Measurements from ENCODE around the gene RDH14. TPM values are rescaled to one million over a fixed set of nuclear protein-coding genes. Genes with fewer than 3 reads are reported as not detected.

RDH14 gene
- total RNA-seq, 1 donor from 2014 or later: 33.5 TPM

DNA sequence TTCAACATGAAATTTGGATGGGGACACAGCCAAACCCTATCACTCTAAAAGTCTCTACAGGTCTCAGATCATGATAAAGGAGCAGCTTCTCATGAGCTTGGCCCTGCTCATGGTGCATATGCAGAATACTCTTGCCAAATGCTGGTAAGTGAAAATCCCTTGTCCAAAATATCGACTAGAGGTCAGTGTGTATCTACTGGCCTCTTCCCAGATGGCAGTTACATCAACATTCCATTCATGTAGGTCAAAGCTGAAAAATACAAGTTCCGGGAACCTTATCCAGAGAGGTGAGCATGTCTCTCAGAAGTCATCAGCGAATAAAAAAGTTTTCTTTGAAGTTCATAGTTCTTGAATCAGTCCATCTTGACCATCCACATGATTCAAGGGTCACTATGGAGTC, 36.5 kb upstream of the RDH14 start:
- Histone ChIP-seq H3K4me2 (no peak overlapping the region), H3K27me3 (no peaks in the 10 kb centered on the region), H3K27ac (no peak overlapping the region), H4K20me1 (ENCODE audit: low read depth) (no peaks in the 10 kb centered on the region), H3K9ac (no peak overlapping the region), H3K4me1 (no peaks in the 10 kb centered on the region), H3K79me2 (ENCODE audit: low read depth) (no peaks in the 10 kb centered on the region), H3K9me3 (ENCODE audit: low read depth) (no peaks in the 10 kb centered on the region), H3K4me3 (no peak overlapping the region), H3K36me3 (no peaks in the 10 kb centered on the region), H3F3A (ENCODE audit: low read depth) (no peaks in the 10 kb centered on the region), H2AFZ (replicated peaks) (no peak overlapping the region)
- Mint-ChIP-seq H3K9me3 (no peaks in the 10 kb centered on the region), H3K27ac (no peak overlapping the region), H3K27me3 (ENCODE audit: insufficient read depth, low read depth) (no peaks in the 10 kb centered on the region), H3K4me3 (no peak overlapping the region), H3K36me3 (no peaks in the 10 kb centered on the region), H3K4me1 (no peaks in the 10 kb centered on the region)
- no peak for DNase-seq (ENCODE audit: low spot score)
- TF ChIP-seq, protein P1, sequence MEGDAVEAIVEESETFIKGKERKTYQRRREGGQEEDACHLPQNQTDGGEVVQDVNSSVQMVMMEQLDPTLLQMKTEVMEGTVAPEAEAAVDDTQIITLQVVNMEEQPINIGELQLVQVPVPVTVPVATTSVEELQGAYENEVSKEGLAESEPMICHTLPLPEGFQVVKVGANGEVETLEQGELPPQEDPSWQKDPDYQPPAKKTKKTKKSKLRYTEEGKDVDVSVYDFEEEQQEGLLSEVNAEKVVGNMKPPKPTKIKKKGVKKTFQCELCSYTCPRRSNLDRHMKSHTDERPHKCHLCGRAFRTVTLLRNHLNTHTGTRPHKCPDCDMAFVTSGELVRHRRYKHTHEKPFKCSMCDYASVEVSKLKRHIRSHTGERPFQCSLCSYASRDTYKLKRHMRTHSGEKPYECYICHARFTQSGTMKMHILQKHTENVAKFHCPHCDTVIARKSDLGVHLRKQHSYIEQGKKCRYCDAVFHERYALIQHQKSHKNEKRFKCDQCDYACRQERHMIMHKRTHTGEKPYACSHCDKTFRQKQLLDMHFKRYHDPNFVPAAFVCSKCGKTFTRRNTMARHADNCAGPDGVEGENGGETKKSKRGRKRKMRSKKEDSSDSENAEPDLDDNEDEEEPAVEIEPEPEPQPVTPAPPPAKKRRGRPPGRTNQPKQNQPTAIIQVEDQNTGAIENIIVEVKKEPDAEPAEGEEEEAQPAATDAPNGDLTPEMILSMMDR (IDR thresholded peaks at IDR 0.05): no peak
- TF ChIP-seq EZH2 (IDR thresholded peaks at IDR 0.05) (no peak), EZH2phosphoT487 (IDR thresholded peaks at IDR 0.05) (no peak)

DNA sequence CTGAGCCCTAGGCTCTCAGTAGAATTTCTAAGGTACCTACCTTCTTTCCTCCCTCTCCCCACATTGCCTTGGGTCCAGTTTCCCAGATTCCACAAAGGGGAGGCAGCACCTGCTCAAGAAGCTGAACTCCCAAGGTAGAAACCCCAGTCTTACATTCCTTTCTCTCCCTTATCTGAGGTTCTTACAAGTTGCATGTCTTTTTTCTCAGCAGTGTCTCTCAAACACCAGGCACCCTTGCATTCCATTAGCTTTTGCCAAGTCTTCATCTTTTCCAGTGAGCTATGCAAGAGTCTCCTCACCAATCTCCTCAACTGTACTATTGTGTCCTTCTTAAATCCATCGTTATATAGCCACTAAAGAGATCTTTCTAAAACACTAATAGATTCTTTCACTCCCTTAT, 33.0 kb upstream of the RDH14 start:
- Histone ChIP-seq H3F3A (ENCODE audit: low read depth) (no peaks in the 10 kb centered on the region), H3K4me3 (no peak overlapping the region), H3K27ac (no peak overlapping the region), H2AFZ (replicated peaks) (no peak overlapping the region), H3K9me3 (ENCODE audit: low read depth) (no peaks in the 10 kb centered on the region), H3K27me3 (no peaks in the 10 kb centered on the region), H3K36me3 (no peaks in the 10 kb centered on the region), H4K20me1 (ENCODE audit: low read depth) (no peaks in the 10 kb centered on the region), H3K79me2 (ENCODE audit: low read depth) (no peaks in the 10 kb centered on the region), H3K9ac (no peak overlapping the region), H3K4me2 (no peak overlapping the region), H3K4me1 (no peaks in the 10 kb centered on the region)
- no peak overlapping the region for H3K4me3 Mint-ChIP-seq
- H3K36me3 Mint-ChIP-seq: no peaks in the 10 kb centered on the region
- no peak overlapping the region for H3K27ac Mint-ChIP-seq
- no peaks in the 10 kb centered on the region for H3K9me3 Mint-ChIP-seq
- TF ChIP-seq, protein P1 (IDR thresholded peaks at IDR 0.05): no peak
- no peak for TF ChIP-seq EZH2 (IDR thresholded peaks at IDR 0.05)
- no peak for TF ChIP-seq EZH2phosphoT487 (IDR thresholded peaks at IDR 0.05)
- no peak for DNase-seq (ENCODE audit: low spot score)
- H3K4me1 Mint-ChIP-seq: no peaks in the 10 kb centered on the region
- no peaks in the 10 kb centered on the region for H3K27me3 Mint-ChIP-seq (ENCODE audit: insufficient read depth, low read depth)

DNA sequence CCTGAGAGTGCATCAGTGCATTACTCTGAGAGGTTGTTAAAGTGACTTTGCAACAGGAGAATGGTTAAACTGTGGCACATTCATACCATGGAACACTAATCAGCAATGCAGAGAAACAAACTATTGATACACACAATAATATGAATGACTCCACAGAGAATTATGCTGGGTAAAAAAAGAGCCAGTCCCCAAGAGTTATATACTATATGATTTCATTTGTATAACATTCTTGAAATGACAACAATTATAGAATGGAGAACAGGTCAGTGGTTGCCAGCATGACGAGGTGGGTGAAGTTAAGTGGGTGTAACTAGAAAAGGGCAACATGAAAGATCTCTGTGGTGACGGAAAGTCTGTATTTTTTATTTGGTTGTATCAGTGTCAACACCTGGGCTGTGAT, 31.9 kb upstream of the RDH14 start:
- no peak overlapping the region for H3K4me3 ChIP-seq

More for the DNA sequence above, 31.9 kb upstream of the RDH14 start:
- Histone ChIP-seq H2AFZ (replicated peaks) (no peak overlapping the region), H3K27me3 (no peaks in the 10 kb centered on the region), H3K4me1 (no peaks in the 10 kb centered on the region), H3K4me2 (no peak overlapping the region), H3K79me2 (ENCODE audit: low read depth) (no peaks in the 10 kb centered on the region), H3K27ac (no peak overlapping the region), H4K20me1 (ENCODE audit: low read depth) (no peaks in the 10 kb centered on the region), H3K36me3 (no peaks in the 10 kb centered on the region), H3K9ac (no peak overlapping the region), H3K9me3 (ENCODE audit: low read depth) (no peaks in the 10 kb centered on the region), H3F3A (ENCODE audit: low read depth) (no peaks in the 10 kb centered on the region)
- Mint-ChIP-seq H3K36me3 (no peaks in the 10 kb centered on the region), H3K9me3 (no peaks in the 10 kb centered on the region), H3K27ac (no peak overlapping the region), H3K4me1 (no peaks in the 10 kb centered on the region), H3K4me3 (no peak overlapping the region), H3K27me3 (ENCODE audit: insufficient read depth, low read depth) (no peaks in the 10 kb centered on the region)
- TF ChIP-seq, protein P1 (IDR thresholded peaks at IDR 0.05): no peak
- TF ChIP-seq EZH2phosphoT487 (IDR thresholded peaks at IDR 0.05): no peak
- TF ChIP-seq EZH2 (IDR thresholded peaks at IDR 0.05): no peak
- DNase-seq (ENCODE audit: low spot score): no peak

Data from neural progenitor cell (in vitro differentiated cells).